OCI-LY1 (cell line): ENCODE data around the gene DLX3.

Experiments used
- EZH2 ChIP-seq: fragments of 200-600 bp; sonication (generic), shearing (Covaris generic); IDR thresholded peaks from 2 replicates; pipeline ENCODE4 v1.8.0; 2017; ENCODE audit warnings: borderline replicate concordance, mixed run types, mild to moderate bottlenecking, antibody characterized with exemption, low read length, moderate library complexity, mixed read lengths
- TF ChIP-seq, protein P1 (sequence below): fragments of 200-600 bp; sonication (generic), shearing (Covaris generic); IDR thresholded peaks from 2 replicates; pipeline ENCODE4 v1.5.1; 2017; ENCODE audit warnings: mild to moderate bottlenecking, antibody characterized with exemption, low read length, moderate library complexity, mixed read lengths

GRCh38 chr17:50026046-50026675 lies 31.1 kb upstream of the DLX3 start:
- TF ChIP-seq, protein P1, sequence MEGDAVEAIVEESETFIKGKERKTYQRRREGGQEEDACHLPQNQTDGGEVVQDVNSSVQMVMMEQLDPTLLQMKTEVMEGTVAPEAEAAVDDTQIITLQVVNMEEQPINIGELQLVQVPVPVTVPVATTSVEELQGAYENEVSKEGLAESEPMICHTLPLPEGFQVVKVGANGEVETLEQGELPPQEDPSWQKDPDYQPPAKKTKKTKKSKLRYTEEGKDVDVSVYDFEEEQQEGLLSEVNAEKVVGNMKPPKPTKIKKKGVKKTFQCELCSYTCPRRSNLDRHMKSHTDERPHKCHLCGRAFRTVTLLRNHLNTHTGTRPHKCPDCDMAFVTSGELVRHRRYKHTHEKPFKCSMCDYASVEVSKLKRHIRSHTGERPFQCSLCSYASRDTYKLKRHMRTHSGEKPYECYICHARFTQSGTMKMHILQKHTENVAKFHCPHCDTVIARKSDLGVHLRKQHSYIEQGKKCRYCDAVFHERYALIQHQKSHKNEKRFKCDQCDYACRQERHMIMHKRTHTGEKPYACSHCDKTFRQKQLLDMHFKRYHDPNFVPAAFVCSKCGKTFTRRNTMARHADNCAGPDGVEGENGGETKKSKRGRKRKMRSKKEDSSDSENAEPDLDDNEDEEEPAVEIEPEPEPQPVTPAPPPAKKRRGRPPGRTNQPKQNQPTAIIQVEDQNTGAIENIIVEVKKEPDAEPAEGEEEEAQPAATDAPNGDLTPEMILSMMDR: no peak
- no peak for TF ChIP-seq EZH2
